ENCODE measurements around the gene CIAO2A. TPM values are rescaled to one million over a fixed set of nuclear protein-coding genes. Genes with fewer than 3 reads are reported as not detected.
"Not testable (repeated sequence)": the region's sequence is repeated elsewhere in the genome, so short reads cannot be mapped to it uniquely, and the experiment has no call there.

The CIAO2A gene
- total RNA-seq, 2 donors from 2014 or later, result 54.6 to 63.2 TPM

- H3K27me3 Mint-ChIP-seq (ENCODE audit: insufficient read depth), result no peaks in the 10 kb centered on the region
- 91 to 98% methylated on average over 1 to 2 of the region's 3 CpGs for WGBS, 2 experiments (ENCODE audit: insufficient coverage in 1 of 2, insufficient read length in 1 of 2)
- Histone ChIP-seq H3K9ac (ENCODE audit: extremely low read depth, low read length, poor library complexity, severe bottlenecking) (no peak overlapping the region), H3K4me1 (ENCODE audit: control insufficient read depth, insufficient read depth, low read length) (no peaks in the 10 kb centered on the region), H3K9me3 (ENCODE audit: control insufficient read depth, low read length) (peaks cover 4% of the 10 kb centered on the region), H3K27ac (ENCODE audit: low read depth, low read length) (no peak overlapping the region), H3K36me3 (ENCODE audit: control insufficient read depth, insufficient read depth, low read length) (peaks cover 33% of the 10 kb centered on the region), H3K4me3 (ENCODE audit: low read length) (no peak overlapping the region), H3K27me3 (ENCODE audit: control insufficient read depth, insufficient read depth, low read length, poor library complexity, severe bottlenecking) (no peaks in the 10 kb centered on the region)
- H3K36me3 Mint-ChIP-seq (ENCODE audit: low read depth), result peaks cover 31% of the 10 kb centered on the region
- DNase-seq, result no peak
- H3K4me1 Mint-ChIP-seq, result no peaks in the 10 kb centered on the region
- TF ChIP-seq CTCF (conservative IDR thresholded peaks at IDR 0.05), result no peak
- peaks cover under 1% of the 10 kb centered on the region for H3K9me3 Mint-ChIP-seq
- no peak overlapping the region for H3K4me3 Mint-ChIP-seq
- no peak overlapping the region for H3K27ac Mint-ChIP-seq
Measured at GRCh38 chr15:64082757-64083156, 10.9 kb downstream of the CIAO2A start.

GRCh38 chr15:64073496-64073895 lies 20.1 kb downstream of the CIAO2A start:
- not testable (repeated sequence) for H3K4me1 ChIP-seq (ENCODE audit: control insufficient read depth, insufficient read depth, low read length); H3K9me3 Mint-ChIP-seq; H3K9me3 ChIP-seq (ENCODE audit: control insufficient read depth, low read length); H3K4me3 Mint-ChIP-seq; H3K9ac ChIP-seq (ENCODE audit: extremely low read depth, low read length, poor library complexity, severe bottlenecking); H3K27me3 ChIP-seq (ENCODE audit: control insufficient read depth, insufficient read depth, low read length, poor library complexity, severe bottlenecking); H3K4me1 Mint-ChIP-seq; H3K27ac Mint-ChIP-seq; H3K4me3 ChIP-seq (ENCODE audit: low read length); DNase-seq; H3K27me3 Mint-ChIP-seq (ENCODE audit: insufficient read depth); H3K27ac ChIP-seq (ENCODE audit: low read depth, low read length)
- 82% methylated on average over 2 of the region's 2 CpGs; no CpG with 5 or more reads in 1 of the 2 experiments for WGBS, 2 experiments (ENCODE audit: insufficient coverage in 1 of 2, insufficient read length in 1 of 2)
- peaks cover 42% of the 10 kb centered on the region for H3K36me3 ChIP-seq (ENCODE audit: control insufficient read depth, insufficient read depth, low read length)
- H3K36me3 Mint-ChIP-seq (ENCODE audit: low read depth), result peaks cover 19% of the 10 kb centered on the region

GRCh38 chr15:64072812-64073211 lies 20.8 kb downstream of the CIAO2A start:
- no peaks in the 10 kb centered on the region for H3K9me3 ChIP-seq (ENCODE audit: control insufficient read depth, low read length)
- peaks cover 42% of the 10 kb centered on the region for H3K36me3 ChIP-seq (ENCODE audit: control insufficient read depth, insufficient read depth, low read length)
- no peaks in the 10 kb centered on the region for H3K27me3 Mint-ChIP-seq (ENCODE audit: insufficient read depth)
- no peaks in the 10 kb centered on the region for H3K4me1 ChIP-seq (ENCODE audit: control insufficient read depth, insufficient read depth, low read length)
- no peak overlapping the region for H3K9ac ChIP-seq (ENCODE audit: extremely low read depth, low read length, poor library complexity, severe bottlenecking)
- no peaks in the 10 kb centered on the region for H3K4me1 Mint-ChIP-seq
- TF ChIP-seq CTCF (conservative IDR thresholded peaks at IDR 0.05), result no peak
- no peak overlapping the region for H3K27ac Mint-ChIP-seq
- H3K36me3 Mint-ChIP-seq (ENCODE audit: low read depth), result peaks cover 19% of the 10 kb centered on the region
- H3K27me3 ChIP-seq (ENCODE audit: control insufficient read depth, insufficient read depth, low read length, poor library complexity, severe bottlenecking), result no peaks in the 10 kb centered on the region
- no peaks in the 10 kb centered on the region for H3K9me3 Mint-ChIP-seq
- H3K4me3 Mint-ChIP-seq, result no peak overlapping the region
- no peak overlapping the region for H3K4me3 ChIP-seq (ENCODE audit: low read length)
- WGBS, 2 experiments (ENCODE audit: insufficient coverage in 1 of 2, insufficient read length in 1 of 2), result 96 to 100% methylated on average over 2 of the region's 2 CpGs
- DNase-seq, result no peak
- no peak overlapping the region for H3K27ac ChIP-seq (ENCODE audit: low read depth, low read length)

Data from endodermal cell (in vitro differentiated cells).